Right kidney (tissue), 1 donor: ENCODE results near the gene SPHK1.
A peak's percentile ranks its signal among the peaks of the same experiment; 100 is the strongest.

Source experiments
- DNase-seq: peaks from one replicate; pipeline ENCODE4 v3.0.0-alpha.2; 2016

SPHK1 gene

DNA sequence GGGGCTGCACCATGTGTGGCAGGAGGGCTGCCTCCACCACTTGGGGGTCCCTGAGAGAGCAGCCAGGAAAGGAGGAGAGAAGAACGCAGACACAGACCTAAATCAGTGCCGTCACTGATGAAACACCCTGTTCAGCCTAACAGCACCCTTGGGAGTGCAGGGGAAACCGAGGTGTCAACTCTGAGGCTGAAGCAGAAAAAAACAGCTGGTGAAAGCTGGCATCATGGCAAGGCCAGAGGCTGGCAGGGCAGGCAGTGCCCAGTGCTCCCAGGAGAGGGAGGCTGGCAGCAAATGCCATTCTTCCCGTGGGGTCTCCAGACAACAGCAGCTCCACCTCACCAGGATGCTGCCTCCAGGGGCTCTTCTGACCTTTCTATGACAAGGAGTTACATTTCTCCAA is 23.1 kb downstream of the SPHK1 start:
- no peak for DNase-seq

DNA sequence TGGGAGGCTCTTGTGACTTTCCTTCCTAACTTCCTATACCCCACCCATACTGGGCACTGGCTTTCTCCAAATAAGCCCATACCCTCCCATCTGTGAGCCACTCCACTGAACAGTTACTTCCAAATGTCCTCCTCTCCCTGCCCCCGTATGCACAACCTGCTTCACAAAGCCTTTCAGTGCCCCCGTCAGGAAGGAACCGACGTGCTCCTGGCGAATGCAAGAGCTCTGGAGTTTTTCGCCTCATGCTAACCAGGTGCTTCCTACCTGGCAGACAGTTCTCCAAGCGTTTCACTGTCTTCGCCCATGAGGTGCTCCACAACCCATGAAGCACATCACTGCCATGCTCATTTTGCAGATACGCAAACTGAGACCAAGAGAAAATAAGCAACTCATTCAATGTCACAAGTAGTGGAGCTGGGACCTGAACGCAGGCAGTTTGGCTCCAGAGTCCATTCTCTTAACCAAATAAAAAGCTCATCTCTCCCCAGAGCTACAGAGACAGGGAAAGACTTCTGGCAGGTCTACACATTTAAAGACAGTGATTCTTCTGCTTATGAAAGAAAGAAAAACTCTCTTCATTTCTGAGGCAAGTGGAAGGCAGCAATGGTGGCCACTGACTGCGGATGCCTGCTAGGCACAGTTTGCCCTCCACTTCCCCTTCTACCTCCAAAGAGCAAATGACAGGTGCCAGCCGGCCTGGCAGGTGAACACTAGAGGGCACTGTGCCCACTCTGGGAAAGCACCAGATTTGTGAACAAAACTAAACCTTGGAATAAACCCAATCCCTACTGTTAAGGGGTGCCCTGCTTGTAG is 23.8 kb downstream of the SPHK1 start:
- DNase-seq, result no peak

DNA sequence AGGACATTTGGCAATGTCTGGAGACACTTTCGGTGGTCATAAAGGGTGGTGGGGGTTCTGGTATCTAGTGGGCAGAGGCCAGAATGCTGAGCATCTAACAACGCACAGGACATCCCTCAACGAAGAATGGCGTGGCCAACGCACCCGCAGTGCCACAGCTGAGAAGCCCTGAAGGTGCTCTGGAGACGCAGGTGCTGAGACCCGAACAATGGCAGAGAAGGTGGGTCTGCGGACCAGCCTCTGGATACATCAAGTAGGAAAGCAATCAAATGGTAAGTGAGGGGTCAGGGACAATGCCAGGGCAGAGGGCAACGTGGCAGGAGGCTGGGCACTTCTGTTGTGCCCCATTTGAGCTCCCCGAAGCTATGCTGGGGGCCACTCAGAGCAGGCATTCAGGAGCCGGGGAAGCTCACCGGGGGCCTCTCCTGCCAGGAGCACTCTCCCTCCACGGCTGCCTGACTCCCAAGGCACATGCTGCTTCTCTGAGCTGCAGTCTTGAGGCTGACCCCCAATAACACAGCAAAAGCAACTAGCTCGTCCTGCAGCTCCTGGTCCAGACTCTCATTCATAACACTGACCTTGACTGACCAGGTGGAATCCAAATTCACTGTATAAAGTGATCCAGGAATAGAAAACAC is 26.0 kb downstream of the SPHK1 start:
- DNase-seq, result no peak

DNA sequence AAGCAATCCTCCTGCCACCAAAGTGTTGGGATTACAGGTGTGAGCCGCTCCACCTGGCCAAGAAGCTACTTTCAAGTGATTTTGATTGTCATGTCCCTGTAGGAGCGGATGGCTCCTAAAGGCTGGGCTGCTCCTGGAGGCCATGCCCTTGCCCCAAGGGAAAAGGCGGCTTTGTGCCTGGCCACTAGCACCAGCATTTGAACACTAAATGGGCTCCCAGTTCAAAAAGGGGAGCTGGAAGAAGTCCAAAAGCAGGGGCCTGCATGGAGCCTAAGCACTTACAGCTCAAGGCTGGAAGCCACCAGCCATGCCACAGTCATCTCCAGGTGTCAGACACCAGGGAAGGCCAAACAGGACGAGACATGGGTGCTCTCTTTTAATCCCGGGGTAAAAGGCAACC is 26.8 kb downstream of the SPHK1 start:
- DNase-seq, result no peak

DNA sequence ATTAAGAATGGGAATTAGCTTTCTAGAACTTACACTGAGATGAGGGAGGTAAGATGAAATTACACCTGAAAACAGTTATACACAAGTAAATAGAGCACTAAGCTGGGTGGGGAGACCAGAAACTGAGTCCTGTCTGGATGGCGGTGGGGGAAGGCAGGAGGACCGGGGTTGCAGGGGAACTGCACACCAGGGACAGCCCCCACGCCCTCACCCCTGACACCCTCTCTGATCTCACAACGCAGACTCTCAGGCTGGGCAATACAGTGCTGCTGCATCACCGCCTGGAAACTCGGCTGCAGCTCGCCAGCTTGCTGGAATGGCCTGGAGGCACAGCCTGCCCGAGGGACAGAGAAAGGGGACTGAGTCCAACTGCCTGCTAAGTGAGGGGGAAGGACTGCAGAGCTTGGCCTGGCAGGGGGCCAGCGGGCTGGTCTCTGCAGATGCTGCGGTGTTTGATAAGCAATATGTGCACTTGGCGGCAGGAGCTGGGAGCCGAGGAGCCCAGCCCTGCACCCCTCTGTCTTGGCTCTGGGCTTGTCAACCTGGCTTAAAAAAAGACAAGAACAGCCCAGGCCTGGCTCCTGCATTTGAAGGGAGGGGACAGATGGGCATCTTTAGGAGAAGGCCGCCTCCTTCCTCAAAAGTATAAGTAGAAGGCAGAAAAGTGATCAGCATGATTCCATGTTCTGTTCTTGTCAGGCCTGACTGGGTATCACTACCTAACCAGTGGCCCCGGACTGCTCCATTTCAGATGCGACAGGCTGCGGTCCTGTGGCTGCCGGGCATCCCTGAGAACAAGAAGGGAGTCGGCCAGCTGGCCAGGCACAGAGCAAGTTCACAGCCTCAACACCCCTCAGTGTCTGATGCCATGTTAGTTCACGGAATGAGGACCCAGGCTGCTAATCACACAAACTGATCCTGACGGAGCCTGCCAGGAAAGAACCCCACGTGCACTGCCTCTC is 30.2 kb downstream of the SPHK1 start:
- no peak for DNase-seq

DNA sequence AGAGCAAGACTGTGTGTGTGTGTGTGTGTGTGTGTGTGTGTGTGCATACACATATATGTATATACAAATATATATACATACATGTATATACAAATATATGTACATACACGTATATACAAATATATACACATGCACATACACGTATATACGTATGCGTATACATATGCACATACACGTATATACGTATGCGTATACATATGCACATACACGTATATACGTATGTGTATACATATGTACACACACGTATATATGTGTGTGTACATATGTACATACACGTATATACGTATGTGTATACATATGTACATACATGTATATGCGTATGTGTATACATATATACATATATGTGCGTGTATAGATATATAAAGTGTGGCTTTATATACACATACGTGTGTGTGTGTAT is 31.4 kb downstream of the SPHK1 start:
- no peak for DNase-seq

DNA sequence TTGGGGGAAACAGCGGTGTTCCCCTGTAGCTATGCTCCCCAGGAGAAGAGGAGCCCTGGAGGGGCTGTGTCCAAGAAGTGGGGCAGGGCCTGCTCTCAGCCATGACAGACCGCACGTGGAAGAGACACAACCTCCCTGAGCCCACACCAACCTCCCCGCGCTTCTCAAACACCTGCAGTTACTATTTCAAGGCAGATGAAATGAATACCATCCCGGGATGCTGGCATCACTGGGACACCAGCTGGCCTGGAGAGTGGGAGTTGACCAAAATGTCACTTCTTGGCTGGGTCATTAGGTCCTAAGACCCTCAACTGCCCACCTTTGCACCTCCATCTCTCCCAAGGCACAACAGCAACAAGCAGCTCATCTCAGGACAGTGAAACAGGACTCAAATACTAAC is 32.0 kb downstream of the SPHK1 start:
- DNase-seq, result no peak

DNA sequence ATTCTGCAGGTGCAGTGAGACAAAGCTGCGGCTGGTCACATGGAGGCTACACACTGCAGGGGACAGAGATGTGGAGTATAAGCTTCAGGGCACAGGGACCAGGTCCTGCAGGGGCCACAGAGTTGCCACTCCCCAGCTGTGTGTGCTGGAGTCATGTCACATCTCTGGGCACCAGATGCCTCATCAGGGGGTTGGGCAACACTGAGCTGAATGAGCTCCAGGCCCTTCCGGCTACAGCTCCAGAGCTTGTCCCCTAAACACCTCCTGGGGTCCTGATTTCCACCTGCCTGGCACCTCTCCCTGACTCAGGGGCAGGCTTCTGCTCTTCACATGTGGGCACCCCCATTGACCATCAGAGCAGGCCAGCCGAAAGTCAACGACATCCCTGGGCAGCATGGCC is 32.5 kb downstream of the SPHK1 start:
- DNase-seq, result no peak

DNA sequence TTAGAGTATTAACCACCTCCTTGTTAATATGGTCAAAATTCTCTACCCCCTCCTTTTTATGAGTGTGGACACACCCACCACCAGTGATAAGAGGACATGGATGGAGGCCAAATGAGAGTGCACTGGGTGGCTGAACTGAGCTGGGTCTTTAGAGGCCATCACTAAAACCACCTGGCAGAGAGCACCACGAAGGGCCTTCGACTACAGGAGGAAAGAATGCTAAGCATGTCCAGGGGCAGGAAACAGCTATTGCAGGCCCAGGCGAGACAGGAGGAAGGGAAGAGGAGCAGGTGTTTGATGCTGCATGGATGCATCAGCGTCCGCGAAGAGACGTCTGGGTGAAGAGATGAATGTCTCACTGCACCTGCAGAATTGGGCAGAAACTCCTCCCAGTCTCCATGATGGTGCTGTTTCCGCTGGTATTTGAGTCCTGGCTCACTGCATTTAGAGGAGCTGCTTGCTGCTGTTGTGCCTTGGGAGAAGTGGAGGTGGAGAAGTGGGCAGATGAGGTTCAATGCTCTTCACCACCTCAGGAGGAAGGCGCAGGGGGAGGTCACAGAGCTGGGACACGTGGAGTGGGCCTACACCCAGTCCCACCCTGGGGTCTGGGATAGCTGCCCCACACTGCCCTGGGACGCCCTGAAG is 33.2 kb downstream of the SPHK1 start:
- no peak for DNase-seq

DNA sequence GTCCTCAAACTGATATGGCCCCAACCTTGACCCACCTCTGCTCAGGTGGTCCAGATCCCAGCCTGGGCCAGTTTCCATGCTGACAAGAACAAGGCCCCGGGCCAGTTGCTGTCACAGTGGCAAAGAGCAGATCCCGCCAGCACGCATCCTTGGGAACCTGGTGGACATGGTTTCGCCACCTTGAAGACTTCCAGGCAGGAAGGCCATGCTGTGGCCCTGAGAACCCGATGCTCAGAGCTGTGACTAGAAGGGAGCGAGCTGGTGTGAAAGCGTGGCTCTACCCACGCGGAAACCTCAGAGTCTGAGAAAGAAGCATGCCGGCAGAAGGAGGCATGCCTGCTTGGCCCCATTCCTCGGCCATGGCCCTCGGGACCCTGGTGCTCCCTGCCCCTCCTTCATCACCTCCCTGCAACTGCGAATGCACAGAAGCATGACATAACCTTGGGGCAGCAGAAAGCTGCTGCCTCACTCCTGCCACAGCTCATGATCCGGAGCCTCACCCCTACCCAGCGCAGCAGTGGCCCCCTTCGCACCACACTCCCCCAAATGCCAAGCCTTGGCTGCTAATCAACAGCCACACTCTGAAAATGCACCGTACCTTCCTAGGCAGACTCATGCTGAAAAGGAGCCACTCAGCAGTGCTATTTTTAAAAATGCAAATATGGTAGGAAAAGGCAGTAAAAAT is 35.3 kb downstream of the SPHK1 start:
- peak; percentile 21 for DNase-seq

DNA sequence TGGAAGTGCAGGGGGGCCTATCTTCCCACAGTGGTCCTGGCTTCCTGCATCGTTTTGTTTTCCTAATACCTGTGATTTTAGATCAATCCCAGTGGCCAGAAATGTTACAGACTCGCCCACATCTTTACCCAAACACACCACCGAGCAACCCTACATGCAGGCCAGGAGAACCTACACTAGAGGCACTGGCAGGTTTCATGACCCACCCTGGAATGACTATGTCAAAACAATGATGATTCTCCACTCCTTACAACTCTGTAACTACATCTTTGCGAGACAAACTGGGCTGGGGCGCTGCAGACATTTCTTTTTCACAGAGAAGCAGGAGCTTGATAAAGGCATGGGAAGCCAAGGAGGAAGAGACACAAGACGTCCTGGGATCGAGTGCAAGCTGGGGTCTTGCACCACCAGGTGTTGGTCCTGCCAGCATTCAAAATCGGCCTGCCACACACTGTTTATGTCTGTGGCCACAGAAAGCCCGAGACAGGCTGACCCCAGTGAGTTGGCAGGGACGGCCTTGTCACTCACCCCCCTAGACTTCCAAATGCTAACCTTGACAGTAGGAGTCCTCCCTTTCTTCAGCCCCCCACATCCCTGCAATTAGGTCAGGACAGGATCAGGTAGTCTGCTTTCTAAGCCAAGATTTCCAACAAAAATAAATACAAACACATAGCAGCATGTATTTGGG is 36.1 kb downstream of the SPHK1 start:
- DNase-seq, result no peak

DNA sequence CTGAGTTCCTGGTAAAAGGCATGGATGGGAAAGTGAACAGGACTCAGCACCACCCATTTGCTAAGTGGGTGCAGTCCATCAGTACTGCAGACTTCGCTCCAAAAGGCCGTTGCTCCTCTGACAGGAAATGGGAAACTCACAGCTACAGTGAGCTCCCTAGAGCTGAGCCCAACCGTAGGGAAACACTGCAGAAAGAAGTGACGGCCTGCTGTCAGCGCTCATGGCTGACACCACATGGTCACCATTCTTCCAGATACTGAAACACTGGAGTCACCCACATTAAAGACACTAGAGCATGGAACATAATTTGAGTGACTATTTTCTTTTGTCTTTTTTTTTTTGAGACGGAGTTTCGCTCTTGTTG is 36.6 kb downstream of the SPHK1 start:
- DNase-seq, result no peak

DNA sequence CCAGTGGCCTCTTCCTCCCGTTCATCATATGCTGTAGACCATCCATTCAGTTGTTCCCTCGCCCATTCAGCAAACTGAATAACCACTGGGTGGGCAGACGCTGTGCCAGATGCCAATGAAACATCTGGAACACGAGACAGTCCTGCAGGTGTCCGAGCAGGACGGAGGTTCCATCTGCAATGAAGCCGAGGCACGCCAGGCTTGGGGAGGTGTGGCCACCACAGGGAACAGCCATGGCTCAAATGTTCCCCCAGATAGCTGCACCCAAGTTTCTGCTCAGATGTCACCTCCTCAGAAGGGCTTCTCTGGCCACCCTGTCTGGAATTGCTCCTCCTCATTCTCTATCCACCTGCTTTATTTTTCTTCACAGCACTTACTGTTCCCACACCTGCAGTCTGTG is 38.0 kb downstream of the SPHK1 start:
- DNase-seq, result no peak

DNA sequence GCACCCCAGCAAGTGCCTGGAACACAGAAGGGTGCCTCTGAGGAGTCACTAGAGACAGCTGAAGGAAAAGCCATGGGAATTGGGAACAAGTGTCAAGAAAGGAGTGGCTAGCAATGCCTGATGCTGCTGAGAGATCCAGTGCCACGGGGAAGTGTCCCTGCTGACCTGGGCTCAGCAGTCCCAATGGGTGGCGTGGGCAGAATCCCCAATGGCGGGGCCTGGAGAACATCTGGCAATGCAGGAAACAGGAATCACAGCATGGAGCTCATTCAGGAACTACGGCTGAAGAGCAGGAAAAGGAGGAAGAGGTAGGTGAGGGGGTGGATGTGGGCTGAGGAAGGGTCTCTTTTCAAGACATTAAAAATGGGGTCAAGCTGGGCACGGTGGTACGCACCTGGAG is 38.5 kb downstream of the SPHK1 start:
- DNase-seq, result no peak

DNA sequence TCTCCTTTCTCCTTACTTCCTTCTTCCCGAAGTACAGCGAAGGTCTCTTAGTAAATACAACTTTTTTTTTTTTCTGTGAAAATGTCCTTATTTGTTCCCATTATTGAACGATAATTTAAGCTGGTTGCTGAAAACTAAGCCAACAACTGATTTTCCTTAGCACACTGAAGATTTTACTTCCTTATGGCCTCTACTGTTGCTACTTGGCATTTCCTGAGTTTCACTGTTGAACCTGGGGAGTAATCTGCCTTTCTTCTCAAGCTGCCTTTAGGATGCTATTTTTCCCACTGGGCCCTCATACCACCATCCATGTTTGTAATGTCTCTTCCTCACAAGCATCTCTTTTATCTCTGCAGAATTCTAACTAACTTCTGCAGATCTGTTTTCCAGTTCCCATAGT is 42.4 kb downstream of the SPHK1 start:
- DNase-seq, result no peak

DNA sequence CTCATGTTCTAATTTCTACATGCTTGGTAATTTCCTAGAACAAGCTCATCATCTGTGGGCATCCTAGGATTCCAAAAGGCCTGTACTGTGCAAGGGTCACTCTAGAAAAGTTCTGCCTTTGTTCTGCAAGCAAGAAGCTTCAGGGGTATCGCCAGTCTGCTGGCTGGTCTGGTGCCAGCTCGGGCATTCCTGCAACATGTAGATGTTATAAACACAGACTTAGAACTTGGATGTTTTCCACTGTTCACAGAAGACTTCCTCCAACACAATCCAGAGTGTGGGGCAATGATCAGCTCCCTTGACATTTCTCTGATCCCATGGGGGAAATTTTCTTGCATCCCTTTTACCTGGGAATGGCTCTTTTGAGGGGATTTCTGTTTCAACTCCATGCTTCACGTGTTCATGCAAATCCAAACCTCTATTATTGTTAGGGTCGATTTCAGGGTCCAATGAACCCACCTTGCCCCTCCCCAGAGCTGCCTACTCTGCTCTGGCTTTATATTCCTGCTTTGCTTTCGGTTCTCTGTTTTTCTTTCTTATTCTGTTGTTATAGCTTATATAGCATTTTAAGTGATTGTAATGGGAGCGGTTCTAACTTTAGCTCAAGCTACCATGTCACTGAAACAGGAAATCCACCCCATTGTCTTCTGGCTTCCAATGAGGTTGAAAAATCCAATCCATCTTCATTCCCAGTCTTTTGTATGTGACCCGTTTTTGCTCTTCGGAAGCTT is 43.3 kb downstream of the SPHK1 start:
- peak; percentile 28 for DNase-seq

DNA sequence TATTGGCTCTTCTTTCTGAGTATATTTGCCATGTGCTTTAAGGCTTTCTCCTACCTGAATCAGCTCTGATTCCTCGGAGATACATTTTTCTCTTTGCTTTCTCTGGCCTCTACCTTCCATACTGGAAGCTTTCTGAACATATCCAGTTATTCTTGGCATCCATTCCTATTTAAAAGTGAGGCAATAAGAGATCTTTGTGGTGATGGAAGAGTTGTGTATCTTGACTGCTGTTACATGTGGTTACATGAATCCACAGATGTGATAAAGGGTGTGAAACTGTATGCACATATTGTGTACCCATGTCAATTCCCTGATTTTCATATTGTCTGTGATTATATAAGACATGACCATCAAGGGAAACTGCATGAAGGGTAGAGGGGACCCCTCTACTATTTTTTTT is 44.1 kb downstream of the SPHK1 start:
- DNase-seq, result no peak

DNA sequence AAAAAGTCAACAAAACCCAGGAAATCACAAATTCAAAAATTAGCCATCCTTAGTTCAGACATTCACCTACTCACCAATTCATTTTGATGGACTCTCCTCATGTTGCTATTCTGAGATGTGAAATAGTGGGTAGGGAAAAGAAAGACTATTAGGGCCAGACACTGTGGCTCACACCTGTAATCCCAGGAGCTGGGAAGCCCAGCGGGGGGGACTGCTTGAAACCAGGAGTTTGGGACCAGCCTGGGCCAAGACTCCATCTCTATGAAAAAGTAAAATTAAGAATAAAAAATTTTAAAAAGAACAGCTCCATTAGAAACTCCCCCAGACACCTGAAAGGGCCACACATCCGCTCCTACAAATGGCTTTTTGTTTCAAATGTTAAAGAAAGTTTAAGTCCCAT is 47.1 kb downstream of the SPHK1 start:
- no peak for DNase-seq

DNA sequence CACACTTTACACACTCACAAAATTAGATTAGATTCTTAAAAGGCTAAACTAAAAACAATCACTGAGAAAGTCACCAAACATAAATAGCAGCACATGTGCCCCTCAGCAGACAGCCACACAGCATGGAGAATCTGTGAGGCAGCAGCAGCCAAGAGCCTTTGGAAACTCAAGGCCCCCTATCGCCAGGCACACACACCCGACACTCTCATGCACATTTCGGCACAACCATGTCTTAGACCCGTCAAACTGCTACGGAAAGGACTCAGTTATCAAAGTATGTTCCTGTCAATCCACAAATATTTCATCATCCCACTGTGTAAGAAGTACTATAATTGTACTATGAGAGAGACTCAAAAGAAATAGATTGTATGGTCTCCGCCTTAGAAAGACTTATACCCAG is 47.6 kb downstream of the SPHK1 start:
- no peak for DNase-seq

DNA sequence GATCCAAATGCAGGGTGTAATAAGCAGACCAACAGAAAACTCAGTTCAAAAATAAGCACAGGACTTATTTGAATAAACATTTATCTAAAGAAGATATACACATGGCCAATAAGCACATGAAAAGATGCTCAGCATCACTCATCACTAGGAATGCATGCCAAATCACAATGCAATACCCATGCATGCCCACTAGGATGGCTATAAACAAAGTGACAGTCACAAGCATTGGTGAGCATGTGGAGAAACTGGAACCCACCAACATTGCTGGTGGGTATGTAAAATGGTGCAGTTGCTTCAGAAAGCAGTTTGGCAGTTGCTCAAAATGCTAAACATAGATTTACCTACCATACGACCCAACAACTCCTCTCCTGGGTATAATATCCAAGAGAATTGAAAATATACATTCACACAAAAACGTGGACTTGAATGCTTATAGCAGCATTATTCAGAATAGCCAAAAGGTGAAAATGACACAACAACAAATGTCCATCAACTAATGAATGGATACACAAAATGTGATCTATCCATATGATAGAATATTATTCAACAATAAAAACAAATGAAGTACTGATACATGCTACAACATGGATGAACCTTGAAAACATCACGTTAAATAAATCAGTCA is 48.4 kb downstream of the SPHK1 start:
- no peak for DNase-seq
